Colonic mucosa (tissue), 4 donors: ENCODE data around the gene TPI1. TPM values are rescaled to one million over a fixed set of nuclear protein-coding genes. Genes with fewer than 3 reads are reported as not detected.
"Not testable (repeated sequence)": the region's sequence is repeated elsewhere in the genome, so short reads cannot be mapped to it uniquely, and the experiment has no call there.

Experiments used
- DNase-seq: peaks from one replicate; pipeline ENCODE4 v3.0.0-alpha.2; 2020
- H3K27ac ChIP-seq: fragments of 200-600 bp; one replicate; pipeline ENCODE4 v1.8.0; 2021
- H3K27me3 ChIP-seq: fragments of 200-600 bp; one replicate; pipeline ENCODE4 v1.8.0; 2021
- H3K36me3 ChIP-seq: fragments of 200-600 bp; one replicate; pipeline ENCODE4 v1.8.0; 2021
- H3K4me1 ChIP-seq: fragments of 200-600 bp; one replicate; pipeline ENCODE4 v1.8.0; 2021; ENCODE audit warnings: mild to moderate bottlenecking
- H3K4me3 ChIP-seq: fragments of 200-600 bp; one replicate; pipeline ENCODE4 v1.8.0; 2021
- H3K9ac ChIP-seq, 2 donors: one replicate each; pipeline ENCODE4 v1.7.0; 2013; ENCODE audit warnings: control low read depth in 2 of 2, low read depth in 2 of 2, low read length in 2 of 2
- H3K9me3 ChIP-seq: fragments of 200-600 bp; one replicate; pipeline ENCODE4 v1.8.0; 2021
- CTCF ChIP-seq: fragments of 200-600 bp; IDR thresholded peaks from one replicate; pipeline ENCODE4 v1.8.0; 2022; ENCODE audit warnings: antibody characterized with exemption, mild to moderate bottlenecking
- intact Hi-C: fragments of 100-400 bp; cut with DNase I; formaldehyde crosslinking; loops from one replicate; pipeline ENCODE4 v1.14.1; 2022
- total RNA-seq, 2 donors: library from RNA; stranded (reverse); fragmentation: NEBNext Ultra II Directional in 1 of 2; extraction: Animal tissue kit (Norgen Biotek cat#: 25700) in 1 of 2; gene quantifications; one replicate each; pipeline ENCODE4 v1.2.1, GENCODE V29; 2021
- donor health status: healthy.
- donor health status: DM: no; HTN: no; CAD: no.
- donor health status: DM: no; HTN: no; CAD: no.

TPI1 gene
- total RNA-seq, 2 donors from 2014 or later, result 1,097 to 1,106 TPM

GRCh38 chr12:6899837-6900519 lies 32.6 kb downstream of the TPI1 start:
- DNase-seq, result peak; percentile 91
- H3K9ac ChIP-seq, result peak overlapping the region; percentile 3 to 40
- H3K27me3 ChIP-seq, result no peaks in the 10 kb centered on the region
- intact Hi-C loops, result no loop called here
- no peaks in the 10 kb centered on the region for H3K36me3 ChIP-seq
- no peaks in the 10 kb centered on the region for H3K9me3 ChIP-seq
- no peak for TF ChIP-seq CTCF
- H3K4me1 ChIP-seq, result peaks cover 13% of the 10 kb centered on the region
- no peak overlapping the region for H3K4me3 ChIP-seq
- peak overlapping the region; percentile 66 for H3K27ac ChIP-seq

GRCh38 chr12:6902448-6902847 lies 35.1 kb downstream of the TPI1 start:
- intact Hi-C loops, result no loop called here
- no peaks in the 10 kb centered on the region for H3K27me3 ChIP-seq
- H3K4me1 ChIP-seq, result peaks cover 13% of the 10 kb centered on the region
- H3K4me3 ChIP-seq, result no peak overlapping the region
- H3K27ac ChIP-seq, result no peak overlapping the region
- no peak for DNase-seq
- no peak overlapping the region for H3K9ac ChIP-seq
- no peaks in the 10 kb centered on the region for H3K9me3 ChIP-seq
- no peaks in the 10 kb centered on the region for H3K36me3 ChIP-seq
- TF ChIP-seq CTCF, result no peak

GRCh38 chr12:6903722-6904121 lies 36.4 kb downstream of the TPI1 start:
- no peak for TF ChIP-seq CTCF
- no peaks in the 10 kb centered on the region for H3K36me3 ChIP-seq
- H3K4me3 ChIP-seq, result no peak overlapping the region
- H3K9ac ChIP-seq, result no peak overlapping the region
- no peak for DNase-seq
- H3K4me1 ChIP-seq, result peaks cover 13% of the 10 kb centered on the region
- no peak overlapping the region for H3K27ac ChIP-seq
- no peaks in the 10 kb centered on the region for H3K9me3 ChIP-seq
- intact Hi-C loops, result no loop called here
- no peaks in the 10 kb centered on the region for H3K27me3 ChIP-seq

GRCh38 chr12:6904280-6905276 lies 37.2 kb downstream of the TPI1 start, which contains the start of gene LRRC23:
LRRC23 (plus strand) TSS chr12:6904822; CDS start chr12:6905634, 812 bp downstream.
- Histone ChIP-seq H3K9ac (peak within 1 kb of the TSS; percentile 83 to 94), H3K36me3 (no peaks in the 10 kb centered on the region), H3K27me3 (no peaks in the 10 kb centered on the region), H3K9me3 (no peaks in the 10 kb centered on the region), H3K27ac (peak within 1 kb of the TSS; percentile 63), H3K4me3 (peak within 1 kb of the TSS; percentile 56), H3K4me1 (peaks cover 10% of the 10 kb centered on the region)
- DNase-seq, result peak; percentile 99
- intact Hi-C loops, result no loop called here
- no peak for TF ChIP-seq CTCF

GRCh38 chr12:6905414-6906040 lies 38.2 kb downstream of the TPI1 start:
- intact Hi-C loops, result no loop called here
- no peak for TF ChIP-seq CTCF
- Histone ChIP-seq H3K4me3 (no peak overlapping the region), H3K27ac (no peak overlapping the region), H3K27me3 (no peaks in the 10 kb centered on the region), H3K4me1 (peaks cover under 1% of the 10 kb centered on the region), H3K9me3 (no peaks in the 10 kb centered on the region), H3K36me3 (no peaks in the 10 kb centered on the region), H3K9ac (peak overlapping the region; percentile 83 to 94)
- no peak for DNase-seq

GRCh38 chr12:6908141-6908540 lies 40.8 kb downstream of the TPI1 start:
- DNase-seq, H3K27ac ChIP-seq, H3K9me3 ChIP-seq, H3K9ac ChIP-seq, H3K27me3 ChIP-seq, intact Hi-C loops, H3K36me3 ChIP-seq, H3K4me3 ChIP-seq, H3K4me1 ChIP-seq: not testable (repeated sequence)
